GM19467 (cell line): ENCODE data around the gene DPYD.

Experiments used
- ATAC-seq: cut with Tn5 transposase; IDR thresholded peaks from one replicate; pipeline ENCODE4 v1.9.1; 2021; ENCODE audit warnings: mild to moderate bottlenecking, moderate library complexity; ENCODE audit not compliant: unreplicated experiment

Gene DPYD

GRCh38 chr1:97920832-97921571 is at the start of gene DPYD:
Gene DPYD, minus strand, starts transcription at chr1:97921034. Its CDS starts 112 bp downstream, at chr1:97920922.
- peak; percentile 88 for ATAC-seq

- ATAC-seq: no peak
Measured at GRCh38 chr1:97960470-97960869, 39.6 kb upstream of the DPYD start.

DNA sequence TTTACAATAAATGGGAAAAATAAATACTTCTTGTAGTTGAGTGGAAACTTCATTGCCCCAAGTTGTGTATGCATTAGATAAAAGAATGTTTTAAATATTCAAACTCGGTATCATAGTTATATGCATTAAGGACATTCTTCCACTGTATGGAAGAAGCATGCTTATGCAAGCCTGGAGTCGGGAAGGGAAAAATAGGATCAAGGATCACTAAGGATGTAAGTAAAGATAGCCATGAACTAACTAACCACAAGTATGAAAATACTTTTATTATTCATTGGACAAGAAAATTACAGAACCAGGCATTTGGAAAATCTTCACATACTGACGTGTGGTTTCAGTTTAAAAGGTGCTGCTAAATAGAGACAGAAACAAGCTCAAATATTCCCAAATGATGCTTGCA is 26.9 kb upstream of the DPYD start:
- no peak for ATAC-seq

DNA sequence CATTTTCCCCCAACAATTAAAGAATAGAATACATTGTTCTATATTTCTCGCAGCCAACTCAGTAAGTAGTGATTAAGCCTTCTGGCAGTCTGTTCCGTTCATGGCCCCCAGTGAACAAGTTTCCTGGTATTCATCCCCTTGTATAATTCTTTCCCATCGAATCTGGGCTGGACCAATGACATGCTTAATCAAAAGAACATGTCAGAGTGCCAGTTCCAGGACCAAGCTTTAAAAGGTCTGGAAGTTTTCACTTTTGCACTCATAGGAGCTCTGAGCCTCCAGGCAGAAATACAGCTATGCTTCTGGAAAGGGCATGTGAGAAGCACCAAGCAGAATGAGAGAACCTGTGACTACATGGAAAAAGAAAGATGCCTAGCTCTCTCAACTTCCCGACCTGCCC is 22.5 kb upstream of the DPYD start:
- ATAC-seq: no peak

DNA sequence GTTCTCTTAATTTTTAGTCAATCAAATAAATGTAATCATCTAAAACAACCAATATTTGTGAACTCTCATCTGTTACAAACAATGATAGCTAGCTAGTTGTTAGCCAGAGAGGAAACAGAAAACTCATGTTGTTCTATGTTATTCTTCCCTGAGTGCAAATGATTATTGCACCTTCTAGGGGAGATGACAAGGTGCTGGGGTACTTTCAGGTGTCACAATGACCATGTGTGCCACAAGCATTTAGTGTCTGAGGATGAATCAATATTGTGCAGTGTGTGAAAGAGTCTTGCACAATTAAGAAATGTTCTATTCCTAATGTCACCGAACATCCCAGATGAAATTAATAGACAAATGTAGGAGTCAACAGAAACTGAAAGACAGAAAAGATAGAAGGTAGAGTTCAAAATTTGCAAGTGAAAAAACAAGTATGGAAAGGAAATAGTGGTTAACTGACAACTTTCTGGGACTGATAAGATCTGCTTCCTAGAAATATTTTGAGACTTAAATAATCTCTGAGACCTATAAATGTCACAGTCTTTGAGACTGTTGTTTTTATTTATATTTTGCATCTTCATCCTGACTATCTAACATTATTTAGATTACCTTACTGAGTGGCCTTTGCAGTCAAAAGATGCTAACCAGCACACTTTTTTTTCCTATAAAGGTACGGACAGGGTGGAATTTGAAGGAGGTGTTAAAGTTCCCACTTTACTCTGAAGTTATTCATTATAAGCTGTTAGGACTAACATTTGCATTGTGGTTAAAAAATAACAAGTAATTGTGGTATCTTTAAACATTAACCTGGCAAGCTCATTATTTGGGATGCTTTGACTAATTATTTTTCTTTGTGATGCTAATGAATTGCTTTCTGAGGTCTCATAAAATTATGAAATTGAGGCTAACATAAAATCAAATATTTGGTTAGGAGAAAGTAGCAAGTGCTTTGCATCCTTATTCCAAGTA is 21.6 kb upstream of the DPYD start:
- ATAC-seq: no peak

GRCh38 chr1:97938285-97938642 is 17.4 kb upstream of the DPYD start:
- ATAC-seq: no peak

DNA sequence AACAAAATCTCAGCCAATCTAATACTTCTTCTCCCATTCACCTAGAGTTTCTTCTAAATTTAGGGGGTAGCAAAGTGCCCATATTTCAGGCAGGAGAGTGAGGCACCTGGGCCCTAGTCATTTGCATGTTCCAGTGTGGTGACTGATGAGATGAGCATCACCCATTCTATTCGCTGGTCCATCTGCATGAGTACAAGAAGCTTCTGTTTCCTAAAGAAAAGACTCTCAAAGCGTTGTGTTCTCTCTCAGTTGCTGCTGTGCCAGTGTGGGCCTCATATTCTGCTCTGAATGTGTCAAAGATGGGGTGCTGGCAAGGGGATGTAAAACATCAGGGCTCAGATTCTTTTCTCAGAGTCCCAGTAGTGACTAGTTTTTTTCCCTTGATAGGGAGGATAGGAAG is 16.1 kb upstream of the DPYD start:
- ATAC-seq: no peak

DNA sequence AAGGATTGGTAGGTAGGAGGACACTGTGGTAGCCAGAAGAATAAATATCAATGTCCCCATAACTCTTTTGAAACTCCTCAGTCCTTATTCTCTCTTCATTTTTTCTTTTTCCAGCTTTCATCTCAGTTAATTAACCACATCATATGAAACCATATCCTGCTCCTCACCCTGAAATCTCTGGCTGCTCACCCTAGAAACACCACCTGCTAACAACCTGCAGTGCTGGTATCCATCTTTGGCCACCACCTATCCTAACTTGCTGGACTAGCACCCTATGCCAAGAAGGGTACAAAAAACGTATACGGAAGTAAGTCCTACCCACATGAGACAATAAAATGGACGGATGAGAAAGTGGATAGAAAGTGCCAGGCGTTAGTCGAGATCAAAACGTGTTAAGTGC is 13.7 kb upstream of the DPYD start:
- ATAC-seq: no peak

DNA sequence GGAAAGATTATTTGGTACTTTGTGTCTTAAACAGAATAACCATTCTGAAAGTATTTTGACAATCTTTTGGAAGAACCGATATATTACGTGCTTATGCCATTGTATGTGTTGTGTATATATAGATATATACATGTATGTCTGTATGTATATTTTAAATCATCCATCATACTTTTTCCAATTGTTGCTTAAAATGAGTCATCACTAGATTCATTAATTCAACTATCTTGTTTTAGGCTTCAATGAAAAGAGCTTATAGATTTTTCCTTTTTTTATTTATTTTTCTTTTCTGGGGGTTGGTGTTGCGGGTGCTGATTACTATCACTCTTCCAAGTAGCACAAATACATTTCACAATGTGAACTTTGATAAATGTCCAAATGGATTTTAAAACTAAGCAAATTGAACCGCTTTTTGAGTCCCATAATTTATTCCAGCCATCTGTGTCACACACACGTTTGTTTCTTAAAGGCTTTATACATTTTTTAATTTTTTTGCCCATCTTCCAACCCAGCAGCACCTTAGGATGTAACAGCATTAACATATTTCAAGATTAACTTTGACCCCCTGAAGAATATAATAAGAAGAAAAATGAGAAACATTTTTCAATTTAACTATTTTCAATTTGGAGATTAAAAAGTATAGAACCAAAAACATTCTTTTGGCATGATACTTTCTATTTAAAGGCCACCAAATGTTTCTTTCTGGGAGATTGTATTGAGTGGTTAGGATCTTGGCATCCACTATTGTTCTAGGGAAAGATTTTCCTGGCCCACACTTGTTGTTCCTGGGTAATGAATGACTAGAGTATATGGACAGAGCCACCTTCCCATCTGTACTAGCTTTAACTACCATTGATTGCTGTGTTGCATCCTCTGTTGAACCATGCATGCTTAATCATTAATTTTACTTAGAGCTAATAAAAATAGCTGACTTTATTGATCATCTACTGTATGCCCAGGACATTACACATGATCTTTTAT is 9.3 kb upstream of the DPYD start:
- no peak for ATAC-seq

DNA sequence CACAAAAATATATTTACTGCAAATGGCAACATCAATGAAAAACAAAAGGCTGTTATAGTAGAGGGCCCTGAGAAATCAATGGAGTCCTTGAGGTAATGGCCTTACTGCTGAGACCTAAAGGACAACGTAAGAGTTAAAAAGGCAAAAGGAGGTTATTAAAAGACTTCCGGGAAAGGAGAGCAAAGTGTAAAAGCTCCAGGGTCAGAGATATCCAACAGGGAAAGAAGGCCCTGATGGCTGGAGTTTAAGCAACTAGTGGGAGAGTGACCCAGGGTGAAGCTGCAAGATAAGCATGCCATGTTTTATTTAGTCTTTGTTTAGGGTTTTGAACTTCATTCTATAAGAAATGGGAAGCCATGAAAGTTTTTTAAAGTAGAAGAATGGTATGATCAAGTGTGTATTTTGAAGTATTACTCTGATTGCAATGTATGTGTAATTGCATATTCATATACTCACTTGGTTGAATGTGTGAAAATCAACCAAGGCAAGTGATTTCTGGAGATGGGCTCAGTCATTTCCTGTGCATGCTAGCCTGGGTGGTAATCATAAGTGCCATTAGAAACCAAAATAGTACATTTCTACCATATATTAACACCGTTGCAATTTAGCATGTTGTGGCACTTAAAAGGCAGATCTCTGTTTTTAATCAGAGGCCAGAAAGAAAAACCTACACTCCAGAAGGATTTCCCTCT is 5.3 kb upstream of the DPYD start:
- no peak for ATAC-seq

GRCh38 chr1:97925151-97925550 is 4.3 kb upstream of the DPYD start:
- no peak for ATAC-seq

GRCh38 chr1:97923811-97924210 is 3.0 kb upstream of the DPYD start:
- ATAC-seq: no peak

- peak; percentile 0 for ATAC-seq
Measured at GRCh38 chr1:97920276-97920831, 480 bp downstream of the DPYD start.

GRCh38 chr1:97919585-97920261 is 1.1 kb downstream of the DPYD start:
- no peak for ATAC-seq

DNA sequence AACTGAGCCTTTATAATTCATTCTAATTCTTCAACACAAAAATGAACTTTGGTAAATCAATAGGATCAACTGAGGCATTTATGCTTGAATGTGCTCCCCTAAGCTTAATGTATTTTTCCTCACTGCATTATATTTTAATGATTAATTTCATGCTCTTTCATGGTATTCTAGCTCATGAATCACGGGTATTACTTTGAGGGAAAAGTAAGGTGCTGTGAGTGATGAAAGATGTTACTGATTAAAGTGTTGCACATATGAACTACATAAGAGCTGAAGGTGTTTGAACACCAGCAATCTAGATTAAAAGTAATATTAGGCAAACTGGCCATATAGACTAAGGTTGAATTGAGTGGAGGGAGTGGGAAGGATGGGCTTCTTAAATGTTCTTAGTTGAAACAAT is 1.9 kb downstream of the DPYD start:
- ATAC-seq: no peak

DNA sequence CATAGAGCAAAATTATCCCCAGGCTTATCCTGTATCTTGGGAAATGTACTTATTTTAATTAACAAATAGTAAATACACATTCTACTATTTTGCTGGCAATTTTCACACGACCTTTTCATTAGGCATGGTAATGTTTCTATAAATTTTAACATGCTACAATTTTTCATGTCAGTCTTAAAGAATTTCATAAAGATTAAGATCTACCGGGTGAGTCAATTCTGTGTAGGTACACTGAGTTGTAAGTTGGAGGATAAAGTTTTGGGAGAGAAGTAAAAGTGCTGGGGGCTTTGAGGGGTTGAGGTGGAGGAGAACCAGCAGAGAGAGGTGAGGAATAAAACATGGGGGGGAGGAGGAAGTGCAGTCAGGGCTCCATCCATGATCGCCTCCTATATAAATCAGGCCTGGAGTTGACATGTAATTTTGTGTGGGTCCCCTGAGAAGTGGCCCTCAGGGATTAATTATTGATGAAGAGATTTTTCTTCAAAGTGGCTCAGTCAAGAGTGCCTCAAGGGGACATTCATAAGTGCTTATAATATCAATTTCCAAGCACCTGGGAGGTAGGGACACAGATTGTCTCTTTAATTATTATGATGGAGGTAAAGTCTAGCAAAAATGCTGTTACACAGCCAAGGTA is 7.2 kb downstream of the DPYD start:
- ATAC-seq: no peak

DNA sequence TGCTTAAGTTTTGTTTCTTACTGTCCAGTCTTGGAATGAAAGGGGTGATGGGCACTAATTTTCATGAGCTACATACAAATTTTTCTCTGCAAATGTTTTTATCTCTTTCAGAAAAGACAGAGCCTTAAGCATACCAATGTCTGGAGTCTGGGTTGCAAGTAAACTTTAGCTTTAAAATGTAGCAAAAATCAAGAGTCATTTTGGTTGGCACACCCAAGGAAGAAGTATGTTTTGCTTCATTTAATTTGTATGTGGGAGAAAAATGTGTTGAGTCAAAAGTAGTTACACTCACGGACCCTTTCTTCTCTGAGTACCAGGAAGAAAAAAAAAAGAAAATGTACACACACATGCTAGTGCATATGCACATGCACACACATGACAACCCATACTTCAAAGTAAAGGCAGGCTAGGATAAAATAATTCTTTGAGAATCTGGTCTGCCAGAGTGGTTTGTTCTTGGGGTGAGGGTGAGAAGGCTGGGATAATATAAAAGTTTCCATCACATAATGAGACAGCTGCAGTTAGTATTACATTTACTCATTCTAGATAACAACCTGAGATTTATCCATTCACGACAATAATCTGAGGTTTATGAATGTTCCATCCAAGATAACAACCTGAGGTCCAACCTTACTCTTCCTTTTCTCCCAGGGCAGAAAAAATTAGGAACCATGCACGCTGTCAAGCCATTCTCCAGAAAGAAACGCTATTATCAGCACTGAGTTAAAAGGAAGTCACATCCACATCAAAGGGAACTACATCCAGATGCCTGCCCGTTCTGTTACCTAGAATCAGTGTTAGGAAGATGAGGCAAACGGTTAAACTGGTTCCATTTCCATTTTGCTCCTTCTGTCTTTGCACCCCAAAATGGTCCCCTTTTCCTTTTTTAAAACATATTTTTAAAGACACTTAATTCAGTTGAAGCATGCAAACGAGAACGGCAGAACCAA is 9.3 kb downstream of the DPYD start:
- ATAC-seq: no peak

GRCh38 chr1:97909266-97909665 is 11.6 kb downstream of the DPYD start:
- no peak for ATAC-seq
